ENCODE data around the gene TADA2B. TPM values are rescaled to one million over a fixed set of nuclear protein-coding genes. Genes with fewer than 3 reads are reported as not detected.
"Not testable (repeated sequence)": the region's sequence is repeated elsewhere in the genome, so short reads cannot be mapped to it uniquely, and the experiment has no call there.

TADA2B gene
- total RNA-seq, 1 donor, result 16.0 TPM

DNA sequence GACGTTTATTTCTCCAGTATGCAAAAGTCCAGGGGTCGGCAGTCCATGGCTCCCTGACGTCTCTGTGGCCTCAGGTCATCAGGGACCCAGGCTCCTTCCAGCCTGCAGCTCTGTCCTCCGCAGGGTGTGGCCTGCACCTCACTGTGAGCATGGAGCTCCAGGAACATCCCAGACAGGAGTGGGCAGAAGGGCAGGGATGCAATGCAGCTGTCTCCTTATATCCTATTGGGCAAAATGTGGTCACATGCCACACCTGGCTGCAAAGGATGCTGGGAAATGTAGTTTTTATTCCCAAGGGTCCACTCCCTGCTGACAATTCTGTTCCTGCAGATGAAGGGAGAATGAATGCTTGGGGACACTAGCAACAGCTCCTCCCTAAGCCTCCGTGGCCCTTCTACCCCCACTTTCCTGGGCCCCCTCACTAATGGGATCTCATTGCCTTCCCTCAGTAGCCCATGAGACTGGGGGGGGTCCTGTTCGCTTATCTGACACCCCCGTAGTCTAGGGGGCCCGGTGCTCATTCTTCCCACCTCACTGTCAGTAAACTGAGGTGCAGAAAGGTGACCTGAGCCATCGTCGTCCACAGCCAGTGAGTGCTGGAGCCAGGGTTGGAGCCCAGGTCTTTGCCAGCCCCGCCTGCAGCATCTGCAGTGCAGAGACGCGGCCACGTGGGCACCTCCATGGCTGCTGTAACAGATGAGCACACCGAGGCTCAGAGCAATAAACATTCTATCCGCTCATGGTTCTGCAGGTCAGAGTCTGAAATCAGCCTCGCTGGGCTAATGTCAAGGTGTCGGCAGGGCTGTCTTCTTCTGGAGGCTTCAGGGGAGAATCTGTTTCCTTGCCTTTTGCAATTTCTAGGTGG, 30.6 kb downstream of the TADA2B start:
- TF ChIP-seq, protein P1, sequence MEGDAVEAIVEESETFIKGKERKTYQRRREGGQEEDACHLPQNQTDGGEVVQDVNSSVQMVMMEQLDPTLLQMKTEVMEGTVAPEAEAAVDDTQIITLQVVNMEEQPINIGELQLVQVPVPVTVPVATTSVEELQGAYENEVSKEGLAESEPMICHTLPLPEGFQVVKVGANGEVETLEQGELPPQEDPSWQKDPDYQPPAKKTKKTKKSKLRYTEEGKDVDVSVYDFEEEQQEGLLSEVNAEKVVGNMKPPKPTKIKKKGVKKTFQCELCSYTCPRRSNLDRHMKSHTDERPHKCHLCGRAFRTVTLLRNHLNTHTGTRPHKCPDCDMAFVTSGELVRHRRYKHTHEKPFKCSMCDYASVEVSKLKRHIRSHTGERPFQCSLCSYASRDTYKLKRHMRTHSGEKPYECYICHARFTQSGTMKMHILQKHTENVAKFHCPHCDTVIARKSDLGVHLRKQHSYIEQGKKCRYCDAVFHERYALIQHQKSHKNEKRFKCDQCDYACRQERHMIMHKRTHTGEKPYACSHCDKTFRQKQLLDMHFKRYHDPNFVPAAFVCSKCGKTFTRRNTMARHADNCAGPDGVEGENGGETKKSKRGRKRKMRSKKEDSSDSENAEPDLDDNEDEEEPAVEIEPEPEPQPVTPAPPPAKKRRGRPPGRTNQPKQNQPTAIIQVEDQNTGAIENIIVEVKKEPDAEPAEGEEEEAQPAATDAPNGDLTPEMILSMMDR (IDR thresholded peaks at IDR 0.05; ENCODE audit: insufficient read depth, low read depth, low read length), result no peak
- DNase-seq (ENCODE audit: low read depth), result peak; percentile 57
- no peak overlapping the region for H3K4me3 ChIP-seq (ENCODE audit: low read depth, low read length)

DNA sequence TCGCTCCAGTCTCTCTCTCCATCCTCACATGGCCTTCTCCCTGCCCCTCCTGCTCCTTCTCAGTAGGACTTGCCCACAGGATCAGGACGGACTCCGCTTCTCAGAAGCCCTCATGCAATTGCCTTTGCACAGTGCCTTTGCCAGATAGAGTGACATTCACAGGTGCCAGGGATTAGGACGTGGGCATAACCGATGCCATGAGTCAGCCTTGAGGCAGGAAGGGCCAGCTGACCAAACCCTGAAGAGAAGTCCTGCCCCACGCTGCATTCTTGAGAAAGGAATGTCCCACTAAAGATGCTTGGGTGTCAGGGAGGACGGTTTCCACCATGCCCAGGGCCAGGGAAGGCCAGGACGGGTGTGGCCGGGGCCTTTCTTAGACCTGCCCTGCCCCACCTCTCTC, 31.3 kb downstream of the TADA2B start:
- no peak for DNase-seq (ENCODE audit: low read depth)
- TF ChIP-seq, protein P1 (IDR thresholded peaks at IDR 0.05; ENCODE audit: insufficient read depth, low read depth, low read length), result no peak
- H3K4me3 ChIP-seq (ENCODE audit: low read depth, low read length), result no peak overlapping the region

DNA sequence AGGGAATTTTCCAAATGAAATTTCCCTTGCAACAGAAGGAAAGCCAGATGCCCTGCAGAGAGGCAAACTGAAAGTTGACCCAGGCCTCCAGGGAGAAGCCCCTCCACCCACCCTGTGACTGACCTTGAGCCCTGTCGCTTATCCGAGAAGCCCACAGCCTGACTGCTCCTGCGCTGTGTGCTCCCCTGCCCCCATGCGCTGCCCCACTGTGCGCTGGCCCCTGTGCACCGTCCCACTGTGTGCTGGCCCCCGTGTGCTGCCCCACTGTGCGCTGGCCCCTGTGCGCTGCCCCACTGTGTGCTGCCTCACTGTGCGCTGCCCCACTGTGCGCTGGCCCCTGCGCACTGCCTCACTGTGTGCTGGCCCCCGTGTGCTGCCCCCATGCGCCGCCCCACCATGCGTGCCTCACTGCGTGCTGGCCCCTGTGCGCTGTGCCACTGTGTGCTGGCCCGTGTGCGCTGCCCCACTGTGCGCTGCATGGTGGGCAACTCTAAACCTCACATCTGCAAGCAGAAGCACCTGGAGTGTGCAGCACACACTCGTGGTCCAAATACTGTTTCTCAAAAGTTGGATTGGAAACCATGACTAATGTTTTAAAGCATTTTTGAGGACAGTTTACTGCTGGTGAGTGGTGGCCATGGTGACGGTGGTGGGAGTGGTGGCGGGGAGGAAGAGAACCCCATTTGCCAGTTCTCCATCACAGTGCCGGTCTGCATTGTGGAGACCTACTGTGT, 33.0 kb downstream of the TADA2B start:
- H3K4me3 ChIP-seq (ENCODE audit: low read depth, low read length), result no peak overlapping the region
- TF ChIP-seq, protein P1 (IDR thresholded peaks at IDR 0.05; ENCODE audit: insufficient read depth, low read depth, low read length), result no peak
- DNase-seq (ENCODE audit: low read depth), result no peak

DNA sequence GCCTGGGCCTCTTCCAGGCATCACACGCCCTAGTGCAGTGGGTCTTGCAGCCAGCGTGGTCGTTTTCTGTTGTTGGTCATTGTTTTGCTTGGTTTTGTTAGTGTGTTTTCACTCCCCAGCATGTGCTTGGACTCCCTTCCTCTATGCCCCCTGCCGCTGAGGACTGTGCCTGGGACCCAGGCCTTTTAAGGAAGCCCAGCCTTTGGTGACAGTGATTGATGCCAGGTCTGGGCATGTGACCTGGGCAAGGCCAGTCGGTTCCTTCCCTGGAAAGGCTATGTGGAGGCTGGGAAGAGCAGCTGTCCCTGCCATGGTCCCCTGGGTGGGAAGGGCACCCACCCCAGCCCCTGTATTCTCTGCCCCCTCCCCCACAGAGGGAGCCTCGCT, 33.5 kb downstream of the TADA2B start:
- H3K4me3 ChIP-seq (ENCODE audit: low read depth, low read length), result no peak overlapping the region
- no peak for DNase-seq (ENCODE audit: low read depth)
- TF ChIP-seq, protein P1 (IDR thresholded peaks at IDR 0.05; ENCODE audit: insufficient read depth, low read depth, low read length), result no peak

DNA sequence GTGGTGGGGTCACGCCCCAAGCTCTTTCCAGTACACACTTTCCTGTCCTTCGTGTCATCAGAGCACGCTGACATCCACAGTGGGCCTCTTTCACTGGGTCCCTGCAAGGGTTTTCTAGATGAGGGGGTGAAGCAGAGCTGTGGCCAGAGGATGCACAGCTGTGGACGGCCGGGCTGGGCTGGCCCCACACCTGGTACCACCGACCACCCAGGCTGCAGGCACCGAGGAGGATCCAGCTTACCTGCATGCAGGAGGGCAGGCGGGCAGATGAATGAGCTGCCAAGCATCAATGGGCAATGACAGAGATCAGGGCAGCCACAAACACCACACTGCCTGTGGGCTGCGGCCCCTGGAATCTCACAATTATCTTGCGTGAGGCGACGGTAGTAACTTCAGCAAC, 34.2 kb downstream of the TADA2B start:
- H3K4me3 ChIP-seq (ENCODE audit: low read depth, low read length), result no peak overlapping the region
- TF ChIP-seq, protein P1 (IDR thresholded peaks at IDR 0.05; ENCODE audit: insufficient read depth, low read depth, low read length), result no peak
- no peak for DNase-seq (ENCODE audit: low read depth)

DNA sequence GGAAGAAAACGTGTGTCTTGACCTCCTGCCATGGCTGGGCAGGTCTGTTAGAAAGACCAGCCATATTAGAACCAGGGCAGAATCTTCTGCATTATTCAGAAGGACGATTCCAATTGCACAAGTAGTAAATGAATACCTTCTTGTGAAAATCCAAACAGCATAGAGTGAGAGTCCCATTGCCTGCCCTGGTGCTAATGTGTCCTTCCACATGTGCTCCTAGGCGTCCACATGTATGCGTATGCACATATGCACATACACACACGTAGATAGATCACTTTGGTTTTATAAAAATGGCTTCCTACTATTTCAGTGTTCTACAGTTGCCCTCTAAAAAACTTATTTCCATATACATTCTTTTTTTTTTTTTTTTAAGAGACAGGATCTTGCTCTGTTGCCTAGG, 34.9 kb downstream of the TADA2B start:
- no peak for DNase-seq (ENCODE audit: low read depth)
- TF ChIP-seq, protein P1 (IDR thresholded peaks at IDR 0.05; ENCODE audit: insufficient read depth, low read depth, low read length), result no peak
- H3K4me3 ChIP-seq (ENCODE audit: low read depth, low read length), result no peak overlapping the region

DNA sequence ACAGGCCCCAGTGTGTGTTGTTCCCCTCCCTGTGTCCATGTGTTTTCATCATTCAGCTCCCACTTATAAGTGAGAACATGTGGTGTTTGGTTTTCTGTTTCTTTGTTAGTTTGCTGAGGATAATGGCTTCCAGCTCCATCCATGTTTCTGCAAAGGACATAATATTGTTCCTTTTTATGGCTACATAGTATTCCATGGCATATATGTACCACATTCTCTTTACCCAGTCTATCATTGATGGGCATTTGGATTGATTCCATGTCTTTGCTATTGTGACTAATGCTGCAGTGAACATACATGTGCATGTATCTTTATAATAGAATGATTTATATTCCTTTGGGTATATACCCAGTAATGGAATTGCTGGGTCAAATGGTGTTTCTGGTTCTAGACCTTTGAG, 36.3 kb downstream of the TADA2B start:
- not testable (repeated sequence) for DNase-seq (ENCODE audit: low read depth); H3K4me3 ChIP-seq (ENCODE audit: low read depth, low read length)

DNA sequence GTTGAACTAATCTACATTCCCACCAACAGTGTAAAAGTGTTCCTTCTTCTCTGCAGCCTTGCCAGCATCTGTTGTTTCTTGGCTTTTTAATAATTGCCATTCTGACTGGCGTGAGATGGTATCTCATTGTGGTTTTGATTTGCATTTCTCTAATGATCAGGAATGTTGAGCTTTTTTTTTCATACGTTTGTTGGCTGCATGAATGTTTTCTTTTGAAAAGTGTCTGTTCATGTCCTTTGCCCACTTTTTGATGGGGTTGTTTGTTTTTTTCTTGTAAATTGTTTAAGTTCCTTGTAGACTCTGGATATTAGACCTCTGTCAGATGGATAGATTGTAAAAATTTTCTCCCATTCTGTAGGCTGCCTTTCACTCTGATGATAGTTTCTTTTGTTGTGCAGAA, 36.7 kb downstream of the TADA2B start:
- not testable (repeated sequence) for DNase-seq (ENCODE audit: low read depth); H3K4me3 ChIP-seq (ENCODE audit: low read depth, low read length)
